GM13977 (cell line): ENCODE data around the gene BRSK2.

Experiments
- DNase-seq: peaks from one replicate; pipeline ENCODE4 v3.0.0; 2012; ENCODE audit warnings: low spot score
- in situ Hi-C: fragments of 300-500 bp; cut with MboI; formaldehyde crosslinking; loops from one replicate; pipeline ENCODE4 v1.12.0; 2022; ENCODE audit warnings: low sequenced_read_pairs, low pct_unique_long_range_greater_than_20kb, mixed read lengths, inconsistent platforms; ENCODE audit not compliant: unreplicated experiment
- TF ChIP-seq, protein P1 (sequence below): IDR thresholded peaks from 2 replicates; pipeline ENCODE4 v1.5.1; 2012; ENCODE audit warnings: mild to moderate bottlenecking, control low read depth; ENCODE audit not compliant: insufficient read depth; ENCODE audit errors: extremely low read depth, missing control alignments

The BRSK2 gene

DNA sequence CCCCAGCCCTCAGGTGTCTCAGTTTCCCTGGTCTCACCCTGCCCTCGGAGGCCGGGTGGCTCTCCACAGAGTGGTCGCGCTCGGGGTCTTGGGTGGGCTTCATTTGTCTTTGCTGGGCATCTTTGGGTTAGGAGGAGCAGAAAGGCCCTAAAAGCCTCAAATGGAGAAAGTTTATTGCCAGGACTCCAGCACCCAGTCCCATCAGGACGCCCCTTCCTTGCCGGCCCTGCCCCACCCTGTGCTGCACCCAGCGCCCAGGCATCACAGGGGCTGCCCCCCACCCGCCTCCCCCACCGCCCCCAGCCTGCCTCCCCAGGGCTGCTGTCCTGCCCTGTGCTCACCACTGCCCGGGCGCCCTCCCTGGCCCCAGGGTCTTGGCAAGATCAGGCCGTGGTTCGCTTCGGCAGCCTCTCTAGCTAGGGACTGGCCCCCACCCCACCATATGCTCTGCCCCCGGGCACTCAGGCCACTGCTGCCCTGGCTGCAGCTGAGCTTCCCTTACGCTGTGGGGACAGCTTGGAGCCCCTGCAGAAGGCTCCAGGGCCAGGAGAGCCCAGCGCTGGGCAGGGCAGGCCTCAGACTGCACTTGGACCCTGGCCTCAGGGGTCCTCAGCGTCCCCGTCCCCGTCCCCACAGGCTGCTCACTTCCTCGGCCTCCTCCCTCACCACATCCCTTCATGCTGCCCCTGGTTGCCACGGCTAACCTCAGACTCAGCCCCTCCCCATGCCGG is 65.5 kb downstream of the BRSK2 start:
- in situ Hi-C loops = no loop called here
- no peak for DNase-seq
- TF ChIP-seq, protein P1, sequence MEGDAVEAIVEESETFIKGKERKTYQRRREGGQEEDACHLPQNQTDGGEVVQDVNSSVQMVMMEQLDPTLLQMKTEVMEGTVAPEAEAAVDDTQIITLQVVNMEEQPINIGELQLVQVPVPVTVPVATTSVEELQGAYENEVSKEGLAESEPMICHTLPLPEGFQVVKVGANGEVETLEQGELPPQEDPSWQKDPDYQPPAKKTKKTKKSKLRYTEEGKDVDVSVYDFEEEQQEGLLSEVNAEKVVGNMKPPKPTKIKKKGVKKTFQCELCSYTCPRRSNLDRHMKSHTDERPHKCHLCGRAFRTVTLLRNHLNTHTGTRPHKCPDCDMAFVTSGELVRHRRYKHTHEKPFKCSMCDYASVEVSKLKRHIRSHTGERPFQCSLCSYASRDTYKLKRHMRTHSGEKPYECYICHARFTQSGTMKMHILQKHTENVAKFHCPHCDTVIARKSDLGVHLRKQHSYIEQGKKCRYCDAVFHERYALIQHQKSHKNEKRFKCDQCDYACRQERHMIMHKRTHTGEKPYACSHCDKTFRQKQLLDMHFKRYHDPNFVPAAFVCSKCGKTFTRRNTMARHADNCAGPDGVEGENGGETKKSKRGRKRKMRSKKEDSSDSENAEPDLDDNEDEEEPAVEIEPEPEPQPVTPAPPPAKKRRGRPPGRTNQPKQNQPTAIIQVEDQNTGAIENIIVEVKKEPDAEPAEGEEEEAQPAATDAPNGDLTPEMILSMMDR = no peak

DNA sequence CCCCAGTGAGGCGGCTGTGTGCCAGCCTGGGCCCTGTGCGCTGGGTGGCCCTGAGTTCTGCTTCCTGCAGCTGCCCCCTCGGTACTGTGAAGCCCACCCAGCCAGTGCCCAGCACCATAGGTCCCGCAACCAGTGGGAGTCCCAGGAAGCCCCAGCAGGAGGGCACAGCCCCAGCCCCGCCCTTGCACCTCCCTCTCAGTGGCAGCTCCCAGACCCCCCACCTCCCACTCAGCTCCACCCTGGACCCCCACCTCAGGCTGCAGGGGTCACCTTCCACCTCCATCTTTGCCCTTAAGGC is 66.0 kb downstream of the BRSK2 start:
- TF ChIP-seq, protein P1 = no peak
- in situ Hi-C loops = no loop called here
- DNase-seq = no peak

DNA sequence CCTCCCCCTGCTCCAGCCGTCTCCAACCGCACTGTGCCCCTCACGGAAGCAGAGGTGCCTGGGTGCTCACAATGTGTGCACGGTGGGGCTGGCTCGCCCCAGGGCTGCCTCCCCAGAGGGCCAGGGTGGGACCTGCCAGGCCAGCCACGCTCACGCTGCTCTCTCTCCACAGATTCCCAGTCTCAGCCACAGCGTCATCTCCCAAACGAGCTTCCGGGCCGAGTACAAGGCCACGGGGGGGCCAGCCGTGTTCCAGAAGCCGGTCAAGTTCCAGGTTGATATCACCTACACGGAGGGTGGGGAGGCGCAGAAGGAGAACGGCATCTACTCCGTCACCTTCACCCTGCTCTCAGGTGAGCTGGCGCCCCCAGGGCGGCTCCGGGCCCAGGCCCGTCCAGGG is 66.4 kb downstream of the BRSK2 start:
- in situ Hi-C loops = no loop called here
- TF ChIP-seq, protein P1 = no peak
- DNase-seq = no peak

DNA sequence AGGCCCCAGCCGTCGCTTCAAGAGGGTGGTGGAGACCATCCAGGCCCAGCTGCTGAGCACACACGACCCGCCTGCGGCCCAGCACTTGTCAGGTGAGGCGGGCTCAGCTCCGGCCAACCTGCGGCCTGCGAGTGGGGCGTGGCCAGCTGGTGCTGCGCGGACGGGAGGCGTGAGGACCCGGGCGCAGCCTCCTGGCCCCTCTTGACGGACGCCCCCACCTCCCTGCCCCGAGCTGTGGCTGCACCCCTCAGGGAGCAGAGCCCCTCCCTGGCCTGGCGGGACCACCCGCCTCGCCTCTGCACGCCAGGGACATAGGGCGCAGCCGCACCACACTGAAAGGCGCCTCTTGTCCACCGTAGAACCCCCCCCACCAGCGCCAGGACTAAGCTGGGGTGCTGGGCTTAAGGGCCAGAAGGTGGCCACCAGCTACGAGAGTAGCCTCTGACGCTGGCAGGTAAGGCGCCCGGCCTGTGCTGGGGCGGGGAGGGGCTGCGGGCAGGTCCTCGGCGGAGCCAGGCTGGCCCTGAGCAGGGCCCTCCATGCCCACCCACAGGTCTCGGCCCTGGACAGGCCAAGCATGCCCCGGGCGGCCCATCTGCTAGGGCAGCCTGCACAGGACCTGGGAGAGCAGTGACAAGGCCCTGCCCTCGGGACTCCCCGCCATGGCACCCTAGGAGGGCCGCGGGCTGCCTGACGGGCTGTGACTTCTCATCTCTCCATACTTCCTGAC is 67.0 kb downstream of the BRSK2 start:
- DNase-seq = no peak
- in situ Hi-C loops = no loop called here
- TF ChIP-seq, protein P1 = no peak

DNA sequence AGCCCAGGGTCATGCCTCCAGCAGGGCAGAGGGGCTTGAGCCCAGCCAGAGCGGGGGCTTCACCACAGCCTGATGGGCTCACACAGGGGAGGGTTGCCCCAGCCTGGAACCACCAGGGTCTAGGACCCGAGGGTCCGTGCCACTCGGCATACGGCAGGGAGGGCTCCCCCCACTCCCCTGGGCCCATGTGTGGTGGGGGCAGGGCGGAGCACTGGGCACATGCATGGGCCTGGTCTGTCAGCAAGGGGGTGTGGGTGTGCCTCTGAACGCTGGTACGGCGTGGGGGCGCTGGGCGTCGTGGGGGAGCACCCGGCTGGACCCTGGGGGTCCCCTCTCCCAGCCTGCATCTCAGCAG is 67.6 kb downstream of the BRSK2 start:
- TF ChIP-seq, protein P1 = no peak
- DNase-seq = no peak

DNA sequence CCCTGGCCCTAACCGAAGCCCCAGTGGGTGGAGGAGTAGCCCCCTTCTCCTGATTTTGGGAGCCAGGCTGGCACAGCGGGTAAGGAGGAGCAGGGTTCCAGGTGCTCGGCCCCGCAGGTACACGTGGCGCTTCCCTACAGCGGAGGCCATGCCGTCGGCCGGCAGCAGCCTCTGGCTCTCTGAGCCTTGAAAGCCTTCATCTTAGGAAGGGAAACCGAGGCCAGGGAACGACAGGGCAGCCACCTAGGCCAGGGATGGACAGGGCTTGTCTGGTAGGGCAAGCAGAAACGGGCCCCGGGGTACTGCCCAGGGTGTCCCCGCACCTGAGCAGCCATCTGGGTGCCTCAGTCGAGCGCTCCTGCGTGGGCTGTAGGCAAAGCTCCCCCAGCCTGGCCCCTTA is 68.1 kb downstream of the BRSK2 start:
- TF ChIP-seq, protein P1 = no peak
- in situ Hi-C loops = no loop called here
- DNase-seq = no peak

More for the DNA sequence above, 67.6 kb downstream of the BRSK2 start:
- in situ Hi-C loops = no loop called here
